Measurements from ENCODE around the gene RREB1. TPM values are rescaled to one million over a fixed set of nuclear protein-coding genes. Genes with fewer than 3 reads are reported as not detected.

The RREB1 gene
- polyA plus RNA-seq, 1 donor: 18.1 TPM

- DNase-seq (ENCODE audit: low read depth): peak; percentile 51
Measured at GRCh38 chr6:7243179-7243981, 135.6 kb downstream of the RREB1 start.

- no peak for DNase-seq (ENCODE audit: low read depth)
Measured at GRCh38 chr6:7245668-7246393, 138.1 kb downstream of the RREB1 start.

- DNase-seq (ENCODE audit: low read depth): no peak
Measured at GRCh38 chr6:7246401-7247178, 138.8 kb downstream of the RREB1 start.

- DNase-seq (ENCODE audit: low read depth): no peak
Measured at GRCh38 chr6:7247179-7247456, 139.4 kb downstream of the RREB1 start.

GRCh38 chr6:7247828-7248227 is 140.1 kb downstream of the RREB1 start:
- DNase-seq (ENCODE audit: low read depth): no peak

GRCh38 chr6:7249391-7249790 is 141.6 kb downstream of the RREB1 start:
- DNase-seq (ENCODE audit: low read depth): no peak

GRCh38 chr6:7249946-7250643 is 142.3 kb downstream of the RREB1 start:
- no peak for DNase-seq (ENCODE audit: low read depth)

GRCh38 chr6:7250812-7251211 is 143.1 kb downstream of the RREB1 start:
- no peak for DNase-seq (ENCODE audit: low read depth)

GRCh38 chr6:7251646-7252260 is 144.0 kb downstream of the RREB1 start:
- DNase-seq (ENCODE audit: low read depth): no peak

- no peak for DNase-seq (ENCODE audit: low read depth)
Measured at GRCh38 chr6:7252390-7252789, 144.6 kb downstream of the RREB1 start.

GRCh38 chr6:7254980-7255835 is 147.4 kb downstream of the RREB1 start:
- peak; percentile 16 for DNase-seq (ENCODE audit: low read depth)

GRCh38 chr6:7255918-7256317 is 148.2 kb downstream of the RREB1 start:
- DNase-seq (ENCODE audit: low read depth): no peak

- DNase-seq (ENCODE audit: low read depth): no peak
Measured at GRCh38 chr6:7256785-7257184, 149.0 kb downstream of the RREB1 start.

- no peak for DNase-seq (ENCODE audit: low read depth)
Measured at GRCh38 chr6:7257521-7258230, 149.9 kb downstream of the RREB1 start.

- DNase-seq (ENCODE audit: low read depth): no peak
Measured at GRCh38 chr6:7258231-7258763, 150.5 kb downstream of the RREB1 start.

GRCh38 chr6:7260291-7261031 is 152.7 kb downstream of the RREB1 start:
- DNase-seq (ENCODE audit: low read depth): no peak

GRCh38 chr6:7261032-7261841 is 153.5 kb downstream of the RREB1 start:
- peak; percentile 50 for DNase-seq (ENCODE audit: low read depth)

- no peak for DNase-seq (ENCODE audit: low read depth)
Measured at GRCh38 chr6:7261852-7262461, 154.2 kb downstream of the RREB1 start.
